Measurements from ENCODE around the gene OGA. TPM values are rescaled to one million over a fixed set of nuclear protein-coding genes. Genes with fewer than 3 reads are reported as not detected.

Gene OGA
- polyA plus RNA-seq, 10 donors: 59.9 to 151 (median 84.0) TPM

DNA sequence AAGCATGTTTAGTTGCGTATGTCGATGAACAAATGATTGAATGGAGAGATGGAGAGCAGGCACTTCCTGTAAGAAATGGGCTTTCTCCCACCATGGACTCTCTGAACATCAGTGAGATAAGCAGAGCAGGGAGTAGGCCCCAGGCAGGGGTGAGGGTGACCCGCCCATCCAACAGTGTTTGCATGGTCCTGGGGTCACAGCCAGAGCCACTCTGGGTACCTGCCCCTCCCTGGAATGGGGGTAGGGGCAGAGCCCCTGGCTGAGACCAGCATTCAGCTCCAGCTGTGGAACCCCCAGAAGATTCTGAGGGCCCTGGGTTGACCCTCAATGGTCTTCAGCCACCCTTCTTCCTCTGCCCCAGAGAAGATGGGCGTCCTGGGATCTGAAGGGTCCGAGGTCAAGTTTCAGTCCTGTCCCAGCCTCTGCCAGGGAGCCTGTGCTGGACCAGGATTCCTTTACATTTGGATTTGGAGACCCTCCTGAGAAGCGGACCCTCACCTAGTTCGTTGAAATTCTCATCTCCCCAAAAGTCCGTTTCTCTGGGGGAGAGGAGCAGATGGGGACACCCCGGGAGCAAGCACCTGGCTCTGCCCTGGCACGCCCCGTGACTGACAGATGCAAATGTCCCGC, 40.0 kb downstream of the OGA start:
- DNase-seq: no peak

DNA sequence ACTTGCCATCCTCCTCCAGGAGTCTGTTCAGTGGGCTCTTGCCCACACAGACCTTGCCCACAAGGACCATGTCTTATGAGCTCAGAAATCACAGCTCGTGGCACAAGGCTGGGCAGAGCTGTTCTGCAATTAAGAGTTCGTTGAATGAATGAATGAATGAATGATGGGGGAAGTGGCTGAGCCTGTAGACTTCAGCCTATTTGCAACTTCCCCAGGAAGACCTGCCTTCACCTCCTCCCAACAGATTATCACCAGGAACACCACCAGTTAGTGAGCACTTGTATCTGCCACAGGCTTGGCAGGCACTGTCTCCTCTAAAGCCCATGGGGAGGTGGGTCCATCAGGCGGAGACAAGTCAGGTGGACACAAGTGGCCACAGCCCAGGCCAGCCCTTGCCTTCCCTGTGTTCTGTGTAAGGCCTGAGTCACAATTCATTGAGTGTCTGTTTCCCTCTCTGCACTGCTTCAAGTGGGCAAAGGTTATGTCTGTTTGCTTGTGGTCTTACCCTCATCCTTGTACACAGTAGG, 40.6 kb downstream of the OGA start:
- DNase-seq: no peak

DNA sequence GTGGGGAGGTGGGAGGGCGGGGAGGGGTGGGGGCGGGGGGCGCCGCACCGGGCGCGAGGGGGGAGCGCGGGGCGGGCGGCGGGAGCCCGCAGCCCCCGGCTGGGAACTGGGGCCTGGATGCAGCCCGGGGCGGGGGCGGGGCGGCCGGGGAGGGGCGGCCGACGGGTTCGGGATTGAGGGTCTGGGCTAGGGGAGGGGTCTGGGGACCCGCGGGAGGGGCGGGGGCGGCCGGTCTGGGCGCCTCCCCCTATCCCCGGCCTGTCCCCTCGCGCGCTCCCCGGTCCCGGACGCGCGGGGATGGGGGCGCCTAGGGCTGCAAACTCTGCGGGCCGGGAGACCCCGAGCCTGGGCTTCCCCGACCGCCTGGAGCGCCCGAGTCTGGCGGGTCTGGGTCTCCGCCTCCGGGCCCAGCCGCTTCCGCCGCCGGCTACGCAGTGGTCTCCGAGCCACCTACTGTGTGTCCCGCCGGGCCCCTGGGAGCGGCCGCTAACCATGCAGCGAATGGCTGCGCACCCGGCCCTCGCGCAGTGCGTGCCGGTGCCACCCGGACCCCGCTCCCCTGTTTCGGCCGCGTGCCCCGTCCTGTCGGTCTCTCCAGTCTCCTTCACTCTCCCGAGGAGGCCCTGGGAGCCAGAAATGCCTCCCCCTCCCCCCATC, 42.0 kb downstream of the OGA start:
- DNase-seq: no peak

DNA sequence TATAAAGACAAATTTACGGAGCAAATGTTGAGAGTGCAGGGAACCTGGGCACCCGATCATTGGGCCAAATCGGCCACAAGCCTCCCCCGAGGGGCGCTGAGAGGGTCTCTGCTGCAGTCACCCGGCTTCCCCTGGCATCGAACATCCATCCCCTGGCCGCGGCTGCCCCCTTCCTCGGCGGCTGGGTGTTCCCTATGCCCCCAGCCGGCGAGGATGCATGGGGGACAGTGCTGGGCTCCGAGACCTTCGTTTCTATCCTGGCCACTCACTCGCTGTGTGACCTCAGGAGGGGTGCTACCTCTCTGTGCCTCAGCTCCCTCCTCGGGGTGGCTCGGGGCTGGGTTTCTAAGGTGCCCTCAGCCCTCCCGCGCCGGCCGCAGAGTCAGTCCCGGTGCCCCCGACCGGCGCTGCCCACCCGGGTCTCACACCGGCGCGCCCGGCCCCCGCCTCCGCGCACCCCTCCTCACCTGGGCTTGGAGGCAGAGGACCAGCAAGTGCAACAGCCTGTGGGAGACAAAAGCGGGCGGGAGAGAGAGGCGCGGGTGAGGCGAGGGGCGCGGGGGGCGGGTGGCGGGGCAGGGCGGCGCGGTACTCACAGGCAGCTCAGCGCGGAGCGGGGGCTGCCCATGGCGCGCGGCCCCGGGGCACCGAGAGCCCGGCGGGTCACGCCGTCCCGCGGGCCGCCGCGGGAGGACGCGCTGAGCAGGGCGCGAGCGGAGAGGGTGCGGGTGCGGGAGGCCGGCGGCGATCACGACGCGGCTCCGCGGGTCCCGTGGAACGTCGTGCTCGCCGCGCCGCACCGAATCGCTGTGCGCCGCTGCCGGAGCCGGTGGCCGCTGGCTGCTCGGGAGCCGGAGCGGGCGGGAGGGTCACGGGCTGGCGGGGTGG, 42.7 kb downstream of the OGA start, which contains the start of gene FGF8:
Gene FGF8, minus strand, starts transcription at position 842 of the 888 bp plus-strand sequence. Its CDS starts 214 bp downstream, at position 628.
- no peak for DNase-seq

DNA sequence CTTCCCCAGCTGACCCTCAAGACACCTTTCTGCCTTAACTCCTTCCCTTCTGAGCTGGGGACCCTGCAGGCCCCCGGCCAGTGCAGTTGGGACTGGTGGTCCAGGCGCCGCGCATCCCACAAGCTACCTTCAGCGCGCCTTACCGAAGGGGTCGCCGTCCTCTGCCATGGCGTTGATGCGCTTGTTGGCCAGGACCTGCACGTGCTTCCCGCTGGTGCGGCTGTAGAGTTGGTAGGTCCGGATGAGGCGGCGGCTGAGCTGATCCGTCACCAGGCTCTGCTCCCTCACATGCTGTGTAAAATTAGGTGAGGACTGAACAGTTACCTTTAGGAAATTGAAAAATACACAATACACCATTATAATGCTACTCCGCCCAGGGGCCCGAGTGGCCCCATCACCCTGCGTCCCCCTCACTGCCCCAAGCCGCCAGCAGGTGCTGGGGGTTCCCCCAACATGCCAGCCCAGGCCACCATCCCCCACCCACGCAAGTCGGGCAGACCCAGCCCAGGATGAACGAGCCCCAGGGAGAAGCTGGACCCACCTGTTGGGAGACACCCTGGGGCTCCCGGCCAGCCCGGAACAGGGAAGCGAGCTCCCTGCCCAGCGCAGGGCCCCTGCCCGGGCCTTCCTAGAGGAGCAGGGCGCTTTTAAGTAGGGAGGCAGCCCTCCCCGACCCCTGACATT, 43.5 kb downstream of the OGA start:
- DNase-seq: no peak

DNA sequence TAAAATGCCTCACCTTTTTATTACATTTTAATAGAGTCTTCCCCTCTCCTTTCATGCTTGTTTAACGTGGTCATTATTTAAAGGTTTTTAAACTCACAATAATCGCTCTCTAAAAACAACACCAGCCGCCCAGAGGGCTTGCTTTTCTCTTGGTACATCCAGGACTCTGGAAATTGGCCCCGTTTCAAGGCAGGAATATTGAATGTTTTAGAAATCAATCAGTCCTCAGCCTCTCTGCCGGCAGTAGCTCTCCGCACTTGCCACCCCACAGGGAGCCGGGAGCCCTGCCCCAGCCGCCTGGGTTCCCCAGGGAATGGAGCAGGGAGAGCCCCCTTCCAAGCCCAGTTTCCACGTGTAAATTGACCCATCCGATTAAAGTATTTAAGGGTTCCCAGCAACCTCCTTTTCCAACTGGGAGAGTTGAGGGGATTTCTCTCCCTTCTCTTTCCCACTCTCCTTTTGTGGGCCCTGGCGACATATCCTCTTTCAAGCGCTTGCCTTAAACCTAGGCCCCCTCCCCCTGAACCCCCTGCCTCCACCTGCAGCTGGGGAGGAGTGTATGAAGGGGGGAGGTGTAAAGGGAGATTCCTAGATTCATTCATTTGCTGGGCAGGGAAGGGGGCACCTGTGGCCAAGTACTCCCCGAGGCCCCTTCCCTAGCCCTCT, 44.2 kb downstream of the OGA start:
- peak in 1 of 3 donors; percentile 43 for DNase-seq

DNA sequence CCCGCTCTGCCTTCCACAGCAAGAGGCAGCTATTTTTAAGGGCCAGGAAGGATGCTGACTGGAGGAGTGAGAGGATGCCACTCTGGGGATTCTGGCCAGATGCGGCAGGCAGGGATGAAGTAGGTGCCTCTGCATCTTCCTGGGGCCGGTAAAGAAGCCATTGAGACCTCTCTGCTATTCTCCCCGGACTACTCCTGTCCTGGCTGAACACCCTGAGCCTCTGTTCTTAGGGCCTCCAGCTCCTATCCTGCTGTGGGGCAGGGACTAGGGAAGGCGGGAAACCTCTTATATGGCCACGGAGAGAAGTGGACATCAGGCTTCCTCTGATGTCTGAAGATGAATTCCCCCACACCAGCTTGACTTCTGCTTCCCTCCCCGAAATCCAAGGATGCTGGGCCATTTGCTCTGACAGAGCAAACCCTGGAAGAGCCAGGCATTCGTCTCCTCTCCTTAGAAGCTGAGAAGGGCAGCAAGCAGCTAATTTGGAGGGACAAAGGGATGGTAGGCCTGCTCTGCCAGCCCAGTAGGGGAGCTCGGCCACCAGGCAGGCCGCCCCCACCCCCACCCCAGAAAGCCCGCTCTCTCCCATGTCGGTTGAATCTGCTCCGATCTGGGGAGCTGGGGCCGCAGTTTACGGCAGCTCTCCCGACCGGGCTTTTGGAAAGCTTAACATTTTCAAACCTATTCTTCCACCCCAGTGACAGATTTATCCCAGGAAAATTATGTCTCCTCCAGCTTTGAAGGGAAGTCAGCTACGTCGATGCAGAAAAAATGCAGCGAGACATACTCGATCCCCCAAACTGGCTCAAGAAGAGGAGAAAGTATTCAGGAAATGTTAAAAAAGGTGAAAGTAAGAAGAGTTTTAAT, 45.1 kb downstream of the OGA start:
- DNase-seq: peak in 1 of 3 donors; percentile 39

DNA sequence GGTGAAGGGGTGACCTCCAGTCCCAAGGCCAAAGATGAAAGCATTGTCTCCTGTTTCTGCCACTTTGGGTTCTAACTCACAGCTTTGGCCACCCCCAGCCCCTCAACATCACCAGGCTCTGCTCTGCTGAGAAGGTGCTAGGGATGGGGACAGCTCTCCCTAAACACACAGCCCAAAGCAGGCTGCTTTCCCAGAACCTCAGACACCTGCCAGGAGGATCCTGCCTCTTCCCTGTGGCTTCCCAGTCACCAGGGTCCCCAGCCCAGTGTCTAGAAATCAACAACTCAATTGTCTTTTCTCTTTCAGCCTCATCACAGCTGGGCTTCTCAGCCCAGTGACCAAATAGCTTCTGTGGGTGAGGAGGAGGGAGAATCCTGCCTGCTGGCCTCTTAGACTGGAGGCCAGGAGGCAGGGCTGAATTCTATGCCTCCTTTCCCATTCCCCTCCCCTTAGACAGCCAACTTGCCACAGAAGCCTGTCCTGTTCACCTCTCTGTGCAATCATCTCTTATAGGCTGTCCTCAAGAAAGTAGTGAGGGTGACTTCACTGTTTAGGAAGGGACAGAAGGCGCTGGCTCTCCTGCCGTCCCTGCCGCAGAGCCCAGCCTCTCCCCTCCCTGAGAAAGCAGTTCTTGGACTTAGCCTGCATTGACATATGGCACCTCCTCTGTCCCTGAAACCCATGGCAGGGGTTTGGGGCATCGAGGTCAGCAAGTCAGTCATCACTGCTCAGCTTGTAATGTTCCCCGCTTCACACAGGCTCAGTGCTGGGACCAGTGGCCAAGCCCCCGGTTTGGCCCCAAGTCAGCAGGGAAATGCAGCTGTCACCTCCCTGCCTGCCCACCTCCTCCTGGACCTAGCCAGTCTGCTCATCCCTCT, 46.0 kb downstream of the OGA start:
- DNase-seq: no peak

DNA sequence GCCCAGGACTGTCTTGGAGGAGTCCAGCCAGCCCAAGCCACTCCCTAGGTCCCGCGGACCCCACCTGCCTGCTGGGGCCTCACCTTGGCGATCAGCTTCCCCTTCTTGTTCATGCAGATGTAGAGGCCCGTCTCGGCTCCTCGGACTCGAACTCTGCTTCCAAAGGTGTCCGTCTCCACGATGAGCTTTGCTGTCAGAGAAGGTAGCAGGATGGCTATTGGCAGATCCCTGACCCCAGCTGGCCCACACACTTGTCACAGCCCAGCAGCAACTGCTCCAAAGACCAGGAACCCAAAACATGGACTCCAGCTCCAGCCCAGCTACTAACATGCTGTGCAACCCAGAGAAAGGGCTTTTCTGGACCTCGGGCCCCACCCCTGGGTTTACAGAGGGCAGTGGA, 46.9 kb downstream of the OGA start:
- no peak for DNase-seq

DNA sequence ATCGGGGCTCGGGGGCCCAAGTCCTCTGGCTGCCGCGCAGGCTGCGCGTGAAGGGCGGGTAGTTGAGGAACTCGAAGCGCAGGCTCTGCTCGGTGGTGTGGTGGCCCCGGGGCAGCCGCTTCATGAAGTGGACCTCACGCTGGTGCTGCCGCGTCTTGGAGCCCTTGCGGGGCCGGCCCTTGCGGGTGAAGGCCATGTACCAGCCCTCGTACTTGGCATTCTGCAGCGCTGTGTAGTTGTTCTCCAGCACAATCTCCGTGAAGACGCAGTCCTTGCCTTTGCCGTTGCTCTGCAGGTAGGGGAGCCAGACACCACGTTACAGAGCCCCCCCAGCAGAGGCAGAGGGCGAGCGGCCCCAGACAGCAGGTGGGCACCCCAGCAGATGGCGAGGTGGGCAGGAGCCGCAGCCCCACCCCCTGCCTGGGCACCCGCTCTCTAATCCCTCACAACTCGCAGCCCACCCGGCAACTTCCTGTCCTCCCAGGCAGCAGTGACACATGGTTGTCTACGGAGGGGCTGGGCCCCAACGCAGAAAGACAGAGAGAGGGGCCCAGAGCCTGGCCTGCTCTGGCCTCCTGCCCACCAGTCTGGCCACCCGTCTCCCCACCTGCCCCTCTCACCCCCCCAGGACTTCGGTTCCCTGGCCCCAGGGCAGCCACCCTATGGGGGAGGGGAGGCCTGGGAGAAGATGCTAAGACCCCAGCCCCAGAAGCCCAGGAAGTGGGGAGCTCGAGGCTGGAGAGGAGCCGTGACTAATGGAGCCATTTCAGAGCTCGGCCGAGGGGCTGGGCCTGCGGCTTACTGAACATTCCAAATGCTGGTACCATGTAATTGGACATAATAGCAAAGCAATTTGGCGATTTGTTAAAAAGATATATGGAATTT, 47.7 kb downstream of the OGA start:
- DNase-seq: no peak

DNA sequence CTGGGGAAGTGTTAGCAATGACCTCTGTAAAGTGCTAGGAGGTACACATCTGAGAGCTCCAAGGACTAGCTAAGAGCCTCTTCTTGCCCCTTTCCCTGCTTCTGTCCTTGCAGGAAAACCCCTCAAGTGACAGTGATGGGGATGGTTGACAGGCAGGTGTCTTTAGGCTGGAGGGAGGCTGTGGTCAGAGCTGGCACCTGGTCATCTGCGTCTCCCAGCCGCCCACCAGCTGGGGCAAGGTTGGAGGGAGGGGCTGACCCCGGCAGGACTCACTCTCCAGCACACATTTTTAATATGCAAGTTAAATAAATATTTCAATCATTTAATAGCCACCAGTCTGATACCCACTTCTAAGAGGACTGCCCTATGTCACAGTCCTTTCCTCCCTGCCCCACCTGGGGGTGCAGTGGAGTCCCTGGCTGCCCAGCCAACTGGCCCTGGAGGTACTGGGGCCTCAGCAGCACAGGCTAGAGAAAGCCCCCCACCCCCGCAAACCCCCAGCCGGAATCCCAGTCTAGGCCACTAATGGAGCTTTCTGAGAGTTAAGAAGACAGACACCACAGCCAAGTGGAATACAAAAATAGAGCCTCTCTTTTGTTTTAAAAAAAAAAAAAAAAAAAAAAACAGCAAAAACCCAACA, 48.6 kb downstream of the OGA start:
- DNase-seq: no peak

DNA sequence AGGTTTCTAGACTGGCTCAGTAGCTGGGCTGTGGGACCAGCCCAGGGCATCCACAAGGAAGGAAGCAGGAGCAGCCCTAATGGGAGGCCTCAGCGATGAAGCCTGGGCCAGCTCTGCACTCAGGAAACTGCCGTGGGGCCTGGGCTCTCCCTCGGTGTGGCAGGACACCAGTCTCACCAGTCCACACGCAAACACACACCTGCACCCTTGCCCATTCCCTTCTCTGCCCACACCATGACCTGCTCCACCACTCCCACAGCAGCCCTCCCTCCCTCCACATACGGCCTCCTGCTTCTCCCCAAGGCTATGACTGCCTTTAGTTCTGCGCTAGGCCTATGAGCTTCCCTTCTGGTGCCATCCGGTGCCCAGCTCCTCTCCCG, 49.5 kb downstream of the OGA start:
- no peak for DNase-seq

DNA sequence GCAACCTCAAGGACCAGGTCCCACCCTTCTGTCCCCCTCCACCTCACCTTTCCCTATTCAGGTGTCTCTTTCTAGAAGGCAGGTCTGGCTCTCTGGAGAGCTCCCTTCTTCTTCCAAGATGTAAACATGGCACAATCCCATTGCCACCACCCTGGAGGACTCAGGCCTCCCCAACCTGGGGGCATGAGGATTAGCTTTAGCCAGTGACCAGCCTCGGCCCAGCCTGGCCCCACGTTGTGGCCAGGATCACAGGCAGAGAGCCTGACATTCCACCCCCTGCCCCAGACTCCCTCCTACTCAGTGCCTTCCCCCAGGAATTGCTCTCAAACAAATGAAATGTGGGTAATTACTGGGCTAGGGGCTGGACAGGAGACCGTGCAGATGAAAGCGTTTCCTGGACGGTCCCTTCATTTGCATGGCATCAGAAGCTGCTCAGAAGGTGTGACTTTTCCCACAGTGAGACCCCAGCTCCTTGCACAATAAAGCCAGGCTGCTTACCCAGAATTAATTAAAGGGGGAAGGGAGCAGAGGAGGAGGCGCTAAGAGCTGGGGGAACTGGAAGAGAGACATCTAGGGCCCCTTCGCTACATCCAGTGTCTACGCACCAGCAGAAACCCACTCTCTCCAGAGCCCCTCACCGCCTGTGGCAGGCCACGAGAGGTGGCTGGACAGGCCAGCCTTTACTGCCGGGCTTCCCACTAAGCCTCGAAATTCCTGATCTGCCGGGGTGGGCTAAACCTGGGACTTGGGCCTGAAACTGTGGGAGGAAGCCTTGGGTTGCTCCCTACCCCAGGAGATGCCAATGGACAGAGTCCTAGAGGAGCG, 50.1 kb downstream of the OGA start:
- no peak for DNase-seq

DNA sequence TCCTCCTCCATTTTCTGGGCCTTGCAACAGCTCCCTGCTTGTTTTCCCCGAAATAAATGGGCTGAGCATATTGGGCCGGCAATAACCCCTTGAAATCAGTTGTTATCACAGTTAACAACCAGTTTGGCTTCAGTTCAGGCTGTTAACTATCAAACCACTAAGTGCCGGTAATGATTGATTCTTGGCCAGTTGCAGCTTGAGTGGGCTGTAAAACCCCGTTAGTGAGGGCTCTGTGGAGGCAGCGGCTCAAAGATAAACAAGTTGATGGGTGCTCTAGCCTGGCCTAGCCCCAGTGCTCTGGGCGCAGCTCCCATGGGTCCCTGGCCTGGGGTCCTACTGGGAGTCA, 50.7 kb downstream of the OGA start:
- DNase-seq: no peak

DNA sequence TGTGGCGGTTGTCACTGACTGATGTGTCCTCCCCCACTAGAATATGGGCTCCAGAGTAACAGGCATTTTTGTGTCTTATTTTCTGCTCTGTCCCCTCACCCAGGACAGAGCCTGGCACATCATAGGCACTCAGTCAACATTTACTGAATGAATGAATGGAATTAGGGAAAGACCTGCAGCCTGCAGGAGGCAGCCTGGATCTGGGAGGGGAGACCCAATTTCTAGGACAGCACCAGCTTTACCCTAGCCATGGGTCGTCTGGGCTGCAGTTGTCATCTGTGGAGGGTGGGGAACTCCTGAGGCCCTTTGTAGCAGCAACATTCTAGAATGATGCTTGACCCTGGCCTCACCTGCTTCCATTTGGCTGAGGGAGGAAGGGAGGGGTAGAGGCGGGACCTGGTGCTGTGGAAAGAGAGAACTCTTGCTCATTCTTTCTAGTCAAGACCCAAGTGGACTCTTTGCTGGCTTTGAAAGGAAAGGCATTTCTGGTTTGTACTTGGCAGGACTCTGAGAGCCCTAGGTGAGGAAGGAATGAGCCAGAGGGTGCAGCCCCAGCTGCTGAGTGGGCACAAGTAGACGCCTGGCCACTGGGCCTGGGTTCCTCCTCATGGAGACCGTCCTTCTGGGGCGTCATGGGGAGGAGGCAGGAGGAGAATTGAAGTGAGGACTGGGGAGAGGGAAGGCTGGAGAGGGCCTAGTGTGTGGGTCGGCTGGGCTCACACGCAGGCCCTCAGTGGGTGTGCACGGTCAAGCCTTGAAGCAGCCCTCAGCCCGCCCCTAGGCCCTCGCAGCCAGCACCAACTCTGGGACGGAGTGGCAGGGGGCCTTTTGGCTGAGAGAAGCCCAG, 51.3 kb downstream of the OGA start:
- DNase-seq: no peak

DNA sequence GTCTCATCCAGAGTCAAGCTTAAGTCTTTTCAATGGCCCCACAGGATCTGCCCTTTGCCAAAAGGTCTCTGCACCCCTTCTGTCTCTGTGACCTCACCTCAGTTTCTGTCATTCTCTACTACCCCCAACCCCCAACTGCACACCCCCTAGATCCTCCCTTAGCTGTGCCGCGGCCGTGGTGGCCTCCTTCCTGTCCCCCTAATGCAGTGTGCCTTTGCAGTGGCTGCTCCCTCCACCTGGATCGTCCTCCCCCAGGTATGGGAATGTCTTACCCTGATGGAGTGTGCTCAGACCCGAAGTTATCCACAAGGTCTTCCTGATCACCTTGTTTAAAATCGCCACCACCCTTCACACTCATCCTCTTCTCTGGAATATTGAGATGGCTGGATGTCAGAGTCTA, 51.9 kb downstream of the OGA start:
- DNase-seq: no peak

Measured in muscle of back (tissue), 11 donors.